ENCODE data around the gene NEIL1. TPM values are rescaled to one million over a fixed set of nuclear protein-coding genes. Genes with fewer than 3 reads are reported as not detected.
A peak's percentile ranks its signal among the peaks of the same experiment; 100 is the strongest.
"Not testable (repeated sequence)": the region's sequence is repeated elsewhere in the genome, so short reads cannot be mapped to it uniquely, and the experiment has no call there.

Gene NEIL1
- total RNA-seq, 1 donor from 2014 or later, result 8.2 TPM

DNA sequence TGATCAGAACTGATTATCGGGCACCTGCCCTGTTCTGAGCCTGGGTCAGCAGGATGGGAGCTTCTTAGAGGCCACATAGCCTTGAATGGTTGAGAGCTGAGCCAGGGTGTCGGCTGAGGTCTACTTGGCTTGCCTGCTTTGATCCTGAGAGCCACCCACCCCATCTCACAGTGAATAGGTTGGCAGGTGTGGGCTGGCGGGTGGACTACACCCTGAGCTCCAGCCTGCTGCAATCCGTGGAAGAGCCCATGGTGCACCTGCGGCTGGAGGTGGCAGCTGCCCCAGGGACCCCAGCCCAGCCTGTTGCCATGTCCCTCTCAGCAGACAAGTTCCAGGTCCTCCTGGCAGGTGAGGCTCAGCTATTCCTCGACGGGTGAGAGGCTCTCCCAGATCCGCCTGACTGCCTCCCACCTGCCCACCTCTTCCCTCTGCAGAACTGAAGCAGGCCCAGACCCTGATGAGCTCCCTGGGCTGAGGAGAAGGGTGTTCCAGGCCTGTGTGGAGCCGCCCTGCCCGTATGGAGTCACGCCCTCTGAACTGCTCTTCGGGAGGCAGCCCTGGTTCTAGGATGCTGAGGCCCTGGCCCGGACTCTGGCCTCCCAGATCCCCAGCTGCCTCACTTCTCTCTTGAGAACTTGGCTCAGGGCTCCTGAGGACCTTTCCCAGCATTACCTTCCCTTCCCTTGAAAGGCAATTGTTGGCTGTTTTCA lies 7.2 kb upstream of the NEIL1 start:
- intact Hi-C loops (cut with micrococcal nuclease), result no loop called here
- H3K9me3 ChIP-seq (replicated peaks), result no peaks in the 10 kb centered on the region
- TF ChIP-seq, protein P1, sequence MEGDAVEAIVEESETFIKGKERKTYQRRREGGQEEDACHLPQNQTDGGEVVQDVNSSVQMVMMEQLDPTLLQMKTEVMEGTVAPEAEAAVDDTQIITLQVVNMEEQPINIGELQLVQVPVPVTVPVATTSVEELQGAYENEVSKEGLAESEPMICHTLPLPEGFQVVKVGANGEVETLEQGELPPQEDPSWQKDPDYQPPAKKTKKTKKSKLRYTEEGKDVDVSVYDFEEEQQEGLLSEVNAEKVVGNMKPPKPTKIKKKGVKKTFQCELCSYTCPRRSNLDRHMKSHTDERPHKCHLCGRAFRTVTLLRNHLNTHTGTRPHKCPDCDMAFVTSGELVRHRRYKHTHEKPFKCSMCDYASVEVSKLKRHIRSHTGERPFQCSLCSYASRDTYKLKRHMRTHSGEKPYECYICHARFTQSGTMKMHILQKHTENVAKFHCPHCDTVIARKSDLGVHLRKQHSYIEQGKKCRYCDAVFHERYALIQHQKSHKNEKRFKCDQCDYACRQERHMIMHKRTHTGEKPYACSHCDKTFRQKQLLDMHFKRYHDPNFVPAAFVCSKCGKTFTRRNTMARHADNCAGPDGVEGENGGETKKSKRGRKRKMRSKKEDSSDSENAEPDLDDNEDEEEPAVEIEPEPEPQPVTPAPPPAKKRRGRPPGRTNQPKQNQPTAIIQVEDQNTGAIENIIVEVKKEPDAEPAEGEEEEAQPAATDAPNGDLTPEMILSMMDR (IDR thresholded peaks at IDR 0.05; ENCODE audit: borderline replicate concordance), result no peak
- H3K27me3 ChIP-seq (ENCODE audit: low read depth), result no peaks in the 10 kb centered on the region
- H3K27ac ChIP-seq (replicated peaks), result no peak overlapping the region
- DNase-seq, result no peak
- no peak overlapping the region for H3K4me3 ChIP-seq
- peaks cover 22% of the 10 kb centered on the region for H3K36me3 ChIP-seq
- peaks cover 21% of the 10 kb centered on the region for H3K4me1 ChIP-seq

DNA sequence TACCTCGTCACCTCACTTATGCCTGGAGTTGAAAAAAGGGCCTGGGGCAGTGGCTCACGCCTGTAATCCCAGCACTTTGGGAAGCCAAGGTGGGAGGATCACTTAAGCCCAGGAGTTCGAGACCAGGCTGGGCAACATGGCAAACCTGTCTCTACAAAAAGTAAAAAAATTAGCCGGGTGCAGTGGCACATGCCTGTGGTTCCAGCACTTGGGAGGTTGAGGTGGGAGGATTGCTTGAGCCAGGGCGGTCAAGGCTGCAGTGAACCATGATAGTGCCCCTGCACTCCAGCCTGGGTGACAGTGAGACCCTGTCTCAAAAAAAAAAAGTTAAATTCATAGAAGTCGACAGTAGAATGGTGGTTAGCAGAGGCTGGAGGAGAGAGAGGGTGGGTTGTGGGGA lies 4.6 kb upstream of the NEIL1 start:
- no peaks in the 10 kb centered on the region for H3K9me3 ChIP-seq (replicated peaks)
- intact Hi-C loops (cut with micrococcal nuclease), result no loop called here
- no peaks in the 10 kb centered on the region for H3K27me3 ChIP-seq (ENCODE audit: low read depth)
- H3K4me1 ChIP-seq, result peaks cover 11% of the 10 kb centered on the region
- TF ChIP-seq, protein P1 (IDR thresholded peaks at IDR 0.05; ENCODE audit: borderline replicate concordance), result no peak
- no peak overlapping the region for H3K4me3 ChIP-seq
- H3K27ac ChIP-seq (replicated peaks), result no peak overlapping the region
- peaks cover 22% of the 10 kb centered on the region for H3K36me3 ChIP-seq
- DNase-seq, result no peak

DNA sequence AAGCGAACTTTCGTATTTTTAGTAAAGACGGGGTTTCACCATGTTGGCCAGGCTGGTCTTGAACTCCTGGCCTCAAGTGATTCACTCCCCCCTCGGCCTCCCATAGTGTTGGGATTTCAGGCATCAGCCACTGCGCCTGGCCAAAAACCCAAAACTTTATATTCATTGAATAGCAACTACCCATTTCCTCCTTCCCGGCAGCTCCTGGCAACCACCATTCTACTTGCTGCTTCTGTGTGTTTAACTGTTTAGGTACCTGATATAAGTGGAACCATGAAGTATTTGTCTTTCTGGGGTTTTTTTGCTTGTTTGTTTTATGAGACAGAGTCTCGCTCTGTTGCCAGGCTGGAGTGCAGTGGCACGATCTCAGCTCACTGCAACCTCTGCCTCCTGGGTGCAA lies 2.9 kb upstream of the NEIL1 start:
- intact Hi-C loops (cut with micrococcal nuclease); H3K9me3 ChIP-seq (replicated peaks); H3K27me3 ChIP-seq (ENCODE audit: low read depth); H3K27ac ChIP-seq (replicated peaks); H3K4me3 ChIP-seq; DNase-seq: not testable (repeated sequence)
- Histone ChIP-seq H3K36me3 (peaks cover 16% of the 10 kb centered on the region), H3K4me1 (peaks cover 28% of the 10 kb centered on the region)

DNA sequence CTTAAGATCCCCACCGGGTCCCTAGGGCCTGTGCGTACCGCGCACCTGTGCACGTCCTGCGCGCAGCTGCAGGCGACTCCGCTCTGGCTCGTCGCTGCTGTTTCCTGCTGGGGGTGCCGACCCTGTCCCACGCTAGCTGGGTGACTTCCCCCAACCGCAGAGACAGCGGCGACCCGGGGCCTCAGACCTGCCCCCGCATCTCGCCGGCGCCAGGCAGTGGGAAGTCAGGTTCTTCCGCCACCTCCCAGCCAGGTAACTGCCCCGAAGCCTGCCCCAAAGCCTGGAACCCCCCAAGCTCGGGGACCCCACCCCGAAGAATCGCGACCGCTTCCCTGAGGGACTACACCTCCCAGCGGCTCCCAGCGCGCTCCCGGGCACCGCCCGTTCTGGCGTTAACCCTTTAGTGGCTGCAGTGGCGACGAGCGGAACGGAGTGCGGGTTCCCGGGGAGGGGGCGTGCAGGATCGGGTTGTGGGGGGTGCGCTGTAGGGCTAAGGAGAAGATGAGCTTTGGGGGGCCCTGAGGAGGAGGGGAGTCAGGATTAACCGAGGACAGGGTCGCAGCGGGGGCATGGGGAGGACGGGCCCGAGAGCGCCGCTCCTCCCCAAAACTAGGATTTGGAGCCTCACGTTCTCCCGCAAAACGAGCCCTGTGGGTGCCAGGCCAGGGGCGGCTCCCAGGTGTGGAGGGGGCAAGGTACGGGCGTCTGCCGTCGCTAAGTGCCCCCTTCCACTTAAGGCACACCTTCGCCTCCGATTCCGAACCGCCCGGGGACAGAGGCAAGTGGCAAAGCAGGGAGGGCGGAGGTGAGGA lies 589 bp downstream of the NEIL1 start:
- Histone ChIP-seq H3K9me3 (replicated peaks) (no peaks in the 10 kb centered on the region), H3K4me1 (peaks cover 32% of the 10 kb centered on the region), H3K27me3 (ENCODE audit: low read depth) (no peaks in the 10 kb centered on the region), H3K4me3 (peak overlapping the region; percentile 88), H3K36me3 (no peaks in the 10 kb centered on the region), H3K27ac (replicated peaks) (peak overlapping the region; percentile 79)
- DNase-seq, result peak; percentile 70
- intact Hi-C loops (cut with micrococcal nuclease), result no loop called here
- TF ChIP-seq, protein P1 (IDR thresholded peaks at IDR 0.05; ENCODE audit: borderline replicate concordance), result no peak

DNA sequence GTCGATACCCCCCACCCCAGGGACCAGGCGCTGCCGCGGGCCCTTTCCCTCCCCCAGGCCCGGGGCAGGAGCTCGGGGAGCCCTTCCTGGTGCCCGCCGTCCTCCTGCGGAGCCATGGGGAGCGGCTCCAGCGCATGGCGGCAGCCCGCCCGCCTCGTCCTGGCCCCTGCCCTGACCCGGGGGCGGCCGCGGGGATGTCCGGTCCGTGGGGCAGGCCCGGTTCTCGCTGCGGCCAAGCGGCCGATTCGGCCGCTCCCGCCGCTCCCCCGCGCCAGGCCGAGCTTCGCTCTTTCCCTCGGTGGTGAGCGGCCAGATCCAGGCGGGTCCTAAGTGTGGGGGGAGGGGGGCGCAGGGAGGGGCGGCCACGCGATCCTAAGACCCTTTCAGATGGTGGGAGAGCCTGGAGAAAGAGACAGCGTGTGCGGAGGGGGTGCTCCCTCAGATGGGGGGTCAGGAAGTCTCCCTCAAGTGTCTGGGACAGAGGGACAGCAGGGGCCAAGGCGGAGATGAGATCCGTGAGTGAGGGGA lies 1.3 kb downstream of the NEIL1 start:
- intact Hi-C loops (cut with micrococcal nuclease), result no loop called here
- Histone ChIP-seq H3K27me3 (ENCODE audit: low read depth) (no peaks in the 10 kb centered on the region), H3K9me3 (replicated peaks) (no peaks in the 10 kb centered on the region), H3K4me3 (peak overlapping the region; percentile 88), H3K36me3 (no peaks in the 10 kb centered on the region), H3K27ac (replicated peaks) (peak overlapping the region; percentile 79), H3K4me1 (peaks cover 32% of the 10 kb centered on the region)
- no peak for DNase-seq
- TF ChIP-seq, protein P1 (IDR thresholded peaks at IDR 0.05; ENCODE audit: borderline replicate concordance), result no peak

Data from left ventricle myocardium inferior (tissue), 1 donor.